Stimulated activated CD4-positive, alpha-beta T cell treated with anti-CD3 and anti-CD28 coated beads, Interleukin-4, amount 100 ng/mL, for 24 hours (primary cell): ENCODE results near the gene PRICKLE1.

ENCODE experiments used
- DNase-seq: peaks from one replicate; pipeline ENCODE4 v3.0.0-alpha.2; 2020

The PRICKLE1 gene

DNA sequence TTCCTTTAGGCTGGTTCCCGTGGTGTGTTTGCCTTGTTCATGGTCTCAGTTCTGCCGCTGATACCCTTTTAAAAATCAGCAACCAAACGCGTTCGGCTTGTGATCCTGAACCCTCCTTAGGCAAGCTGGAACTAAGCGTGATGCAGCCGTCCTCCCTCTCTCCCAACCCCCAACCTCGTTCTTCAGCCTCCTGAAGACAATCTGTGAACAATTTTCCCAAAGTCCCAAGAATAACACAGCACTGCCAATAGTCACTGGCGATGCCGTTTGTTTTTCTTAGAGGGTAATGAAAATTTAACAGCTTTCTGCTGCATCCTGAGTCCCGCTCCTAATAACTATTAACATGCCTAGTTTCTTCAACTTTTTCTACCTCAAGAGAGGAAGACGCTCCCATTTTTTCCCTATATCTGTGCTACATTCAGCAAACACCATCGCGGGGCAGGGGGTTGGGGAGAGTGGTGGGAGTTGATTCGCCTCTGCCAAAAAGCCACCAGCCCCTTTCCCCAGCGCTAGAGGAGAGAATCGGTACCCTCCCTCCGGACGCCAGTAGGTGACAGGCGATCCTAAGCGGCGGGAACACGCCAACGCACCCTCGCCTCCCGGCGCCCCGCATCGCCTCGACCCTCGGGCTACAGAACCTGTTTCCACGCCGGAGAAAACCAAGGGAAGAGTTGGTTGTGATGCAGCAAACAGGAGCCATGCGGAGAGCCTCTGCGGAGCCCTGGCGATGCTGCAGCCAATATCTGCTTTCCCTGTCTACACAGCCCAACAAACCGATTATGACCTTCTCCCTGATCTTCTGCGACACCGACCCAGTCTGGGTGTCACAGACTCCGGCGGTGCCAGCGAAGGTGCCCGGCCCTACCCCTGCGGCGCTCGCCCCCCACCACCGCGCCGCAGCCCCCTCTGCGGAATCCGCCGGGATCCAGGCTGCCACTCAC is 752 bp downstream of the PRICKLE1 start:
- DNase-seq = no peak

DNA sequence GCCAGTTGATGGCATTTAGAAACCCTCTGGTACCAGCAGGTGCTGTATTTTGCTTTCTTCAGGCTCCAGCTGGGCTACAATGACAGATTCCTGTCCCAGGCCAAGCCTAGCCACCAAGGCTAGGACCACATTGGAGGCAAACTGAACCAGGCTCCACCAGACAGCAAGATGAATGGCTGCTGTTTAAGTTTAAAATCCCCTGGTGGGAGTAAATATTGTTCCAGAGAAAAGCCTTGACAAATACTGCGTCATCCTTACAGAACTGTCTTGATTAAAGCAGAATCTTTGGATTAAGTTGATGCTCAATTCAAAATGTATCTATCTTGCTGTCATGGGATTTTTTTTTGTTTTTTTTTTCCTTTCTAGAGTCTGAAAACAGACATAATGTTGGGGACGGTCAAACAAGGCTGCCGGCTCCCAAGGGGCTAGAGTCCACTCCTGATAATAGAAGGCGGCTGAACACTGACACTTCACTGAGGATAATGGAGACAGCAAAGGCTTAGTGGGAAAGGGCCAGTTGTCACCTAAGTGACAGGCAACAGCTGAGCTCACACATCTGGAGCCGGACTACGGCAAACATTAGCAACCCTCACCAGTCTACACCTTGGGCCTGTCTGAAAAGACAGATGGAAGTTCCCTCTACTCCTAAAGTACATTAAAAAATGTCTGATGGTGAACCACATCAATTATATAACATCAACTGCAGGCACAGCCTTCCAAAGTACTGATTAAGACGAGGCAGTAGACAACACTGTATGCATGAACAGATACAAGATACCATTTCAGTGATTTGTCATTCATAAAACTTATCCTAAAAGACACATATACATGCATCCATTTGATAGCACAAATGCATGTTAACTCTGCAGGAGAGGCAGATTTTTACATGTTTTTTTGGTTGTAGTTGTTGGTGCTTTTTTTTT is 1.7 kb downstream of the PRICKLE1 start:
- no peak for DNase-seq

DNA sequence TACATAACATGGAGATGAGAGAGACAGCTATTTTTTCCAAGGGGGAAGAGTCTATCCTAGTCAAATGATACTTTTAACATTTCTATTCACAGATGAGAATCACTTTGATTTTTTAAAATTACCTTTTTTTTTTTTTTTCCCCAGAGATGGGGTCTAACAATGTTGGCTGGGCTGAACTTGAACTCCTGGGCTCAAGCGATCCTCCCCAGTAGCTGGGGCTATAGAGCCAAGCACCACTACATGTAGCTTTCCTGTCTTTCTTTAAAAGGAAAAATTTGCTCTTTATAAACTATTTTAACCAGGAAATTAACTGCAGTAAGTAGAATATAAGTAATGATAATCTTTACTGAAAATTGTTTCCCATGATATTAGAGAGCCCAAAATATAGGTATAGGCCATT is 3.3 kb downstream of the PRICKLE1 start:
- DNase-seq = no peak

DNA sequence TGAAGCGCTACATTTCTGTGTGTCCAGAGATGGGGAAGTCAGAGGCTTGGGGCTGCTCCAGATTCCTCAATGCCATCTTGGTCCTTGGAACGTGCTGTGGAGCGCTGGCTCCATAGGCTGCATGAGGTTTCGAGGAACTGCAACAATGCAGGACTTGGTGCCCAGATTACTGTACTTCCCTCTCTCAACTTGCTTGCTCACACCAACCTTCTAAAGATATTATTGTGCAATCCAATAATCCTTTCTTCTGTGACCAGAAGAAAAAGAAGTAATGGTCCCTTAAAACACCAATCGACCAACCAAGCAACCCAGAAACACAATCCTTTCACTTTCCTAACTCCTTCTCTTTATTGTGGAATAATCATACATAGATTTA is 3.7 kb downstream of the PRICKLE1 start:
- no peak for DNase-seq

DNA sequence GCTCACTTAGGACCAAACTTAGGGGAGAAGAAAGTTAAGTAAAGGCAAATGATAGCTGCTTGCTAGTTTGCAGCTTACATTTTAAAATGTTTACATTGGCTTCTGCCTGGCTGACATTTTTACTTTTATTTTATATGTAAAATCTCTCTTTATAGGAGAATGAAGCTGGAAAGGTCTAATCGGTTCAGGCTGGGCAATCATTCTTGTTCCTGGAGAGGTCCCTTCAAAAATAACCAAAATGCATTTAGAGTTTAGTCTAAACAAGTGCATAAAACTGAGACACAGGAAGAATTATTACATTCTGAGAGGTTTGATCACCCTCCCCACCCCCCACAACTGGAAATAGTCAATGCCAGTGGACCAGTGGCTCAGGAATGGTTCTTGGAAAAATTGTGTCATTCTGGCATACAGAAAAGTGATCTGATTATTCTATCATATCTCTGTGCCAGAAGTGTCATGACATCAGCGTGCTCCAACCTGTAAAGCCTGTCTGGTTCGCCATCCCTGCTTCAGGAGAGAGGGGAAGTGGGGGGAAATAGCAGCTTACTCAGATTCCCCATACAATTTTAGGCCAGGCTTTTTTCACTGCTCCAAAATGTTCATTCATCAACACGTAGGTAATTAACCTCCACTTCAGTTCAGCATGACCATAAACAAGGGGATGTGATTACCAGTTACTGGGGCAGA is 4.2 kb downstream of the PRICKLE1 start:
- no peak for DNase-seq

DNA sequence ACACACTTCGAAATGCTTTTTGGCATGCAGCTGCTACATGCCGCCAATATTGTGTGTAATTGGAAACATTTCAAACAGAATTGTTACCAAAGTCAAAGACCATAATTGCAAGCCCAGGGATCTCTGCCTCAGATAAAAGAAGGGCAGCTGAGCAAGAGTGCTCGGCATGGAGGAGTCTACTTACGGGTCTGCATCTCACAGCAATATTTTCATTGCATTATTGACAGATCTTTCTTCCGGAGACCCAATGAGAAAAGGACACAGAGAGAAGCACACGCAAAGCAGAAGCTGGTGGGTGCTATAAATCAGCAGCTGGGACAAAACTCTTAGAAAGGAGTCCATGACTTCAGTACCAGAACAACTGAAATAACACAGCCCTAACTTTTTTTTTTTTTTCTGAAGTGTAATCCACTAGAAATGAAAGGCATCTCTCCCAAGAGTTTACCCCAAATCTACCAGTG is 4.9 kb downstream of the PRICKLE1 start:
- no peak for DNase-seq

DNA sequence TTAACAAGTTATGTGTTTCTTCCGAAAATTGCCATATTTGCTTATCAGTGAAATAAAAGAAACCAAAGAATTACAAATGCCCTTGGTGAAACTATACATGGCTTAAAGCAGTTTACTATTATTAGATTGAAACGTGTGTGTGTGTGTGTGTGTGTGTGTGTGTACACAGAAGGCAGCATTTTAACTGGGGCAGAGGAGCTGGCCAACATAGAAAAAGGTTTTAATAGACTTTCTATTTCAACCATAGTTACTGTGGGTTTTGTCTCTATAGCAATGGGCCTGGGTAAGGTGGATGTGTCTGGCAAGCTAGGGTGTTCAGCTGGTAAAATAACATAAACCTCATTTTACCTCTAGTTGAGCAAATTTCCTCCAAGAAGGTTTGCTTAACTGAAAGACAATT is 6.5 kb downstream of the PRICKLE1 start:
- DNase-seq = no peak

DNA sequence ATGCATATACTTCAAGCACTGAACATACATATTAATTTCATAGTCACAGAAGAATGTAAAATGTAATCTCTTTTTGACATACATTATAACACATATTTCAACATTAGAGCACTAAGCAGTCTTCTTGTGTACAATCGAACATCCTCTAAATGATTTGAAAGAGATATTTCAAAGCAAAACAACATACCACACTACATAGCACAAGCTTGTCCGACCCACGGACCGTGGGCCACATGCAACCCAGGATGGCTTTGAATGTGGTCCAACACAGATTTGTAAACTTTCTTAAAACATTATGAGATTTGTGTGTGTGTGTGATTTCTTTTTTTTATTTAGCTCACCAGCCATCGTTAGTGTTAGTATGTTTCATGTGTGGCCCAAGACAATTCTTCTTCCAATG is 7.0 kb downstream of the PRICKLE1 start:
- DNase-seq = no peak

DNA sequence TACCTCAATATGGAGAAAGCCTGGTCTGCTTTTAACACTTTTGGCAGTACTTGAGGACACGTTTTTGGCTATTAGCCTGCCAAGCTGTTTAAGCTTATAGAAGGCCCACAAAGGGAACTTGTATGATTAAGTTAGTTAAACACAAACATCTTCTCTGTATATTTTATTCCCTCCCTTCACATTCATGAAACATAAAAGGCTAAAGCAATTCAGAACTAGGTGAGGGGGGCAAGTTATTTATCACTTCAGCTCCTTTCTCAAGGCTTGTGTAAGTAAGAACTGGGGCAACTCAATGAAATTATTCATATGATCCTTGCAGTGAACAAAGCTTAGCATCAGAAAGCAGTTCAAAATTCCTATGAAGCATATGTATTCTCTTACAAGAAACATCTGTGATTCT is 7.5 kb downstream of the PRICKLE1 start:
- no peak for DNase-seq

DNA sequence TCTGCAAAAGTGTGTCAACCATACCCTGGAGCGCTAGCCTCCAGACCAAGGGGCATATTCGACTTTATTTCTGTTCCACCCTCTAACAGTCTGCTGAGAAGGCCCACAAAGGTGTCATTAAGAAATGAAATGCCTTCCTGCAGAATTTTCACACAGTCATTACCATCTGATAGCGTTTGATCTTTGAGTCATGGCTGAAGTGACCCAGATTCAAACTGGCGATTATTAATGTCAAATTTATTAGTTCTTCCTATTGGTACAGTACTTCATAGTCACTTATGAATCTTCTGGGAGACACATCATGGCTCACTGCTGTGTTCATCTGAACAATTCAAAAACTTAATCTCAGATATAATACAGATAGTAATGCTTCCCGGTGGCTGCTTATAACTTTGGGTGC is 13.2 kb downstream of the PRICKLE1 start:
- DNase-seq = no peak

DNA sequence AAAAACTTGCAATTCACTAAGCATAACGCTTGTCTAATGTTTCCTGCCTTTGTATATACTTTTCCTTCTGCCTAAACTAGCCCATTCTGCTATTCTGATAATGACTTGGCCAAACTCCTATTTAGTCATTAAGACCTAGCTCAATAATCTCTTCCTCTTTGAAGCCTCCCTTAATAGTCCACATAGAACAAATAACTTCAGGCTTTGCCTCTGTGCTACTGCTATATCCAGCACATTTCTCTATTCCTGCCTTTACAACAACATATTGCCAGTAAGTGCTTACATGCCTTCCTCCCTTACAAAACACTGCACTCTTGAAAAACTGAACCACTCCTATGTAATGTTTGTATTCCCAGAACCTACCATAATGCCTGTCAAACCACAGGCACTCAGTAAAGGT is 13.8 kb downstream of the PRICKLE1 start:
- no peak for DNase-seq

DNA sequence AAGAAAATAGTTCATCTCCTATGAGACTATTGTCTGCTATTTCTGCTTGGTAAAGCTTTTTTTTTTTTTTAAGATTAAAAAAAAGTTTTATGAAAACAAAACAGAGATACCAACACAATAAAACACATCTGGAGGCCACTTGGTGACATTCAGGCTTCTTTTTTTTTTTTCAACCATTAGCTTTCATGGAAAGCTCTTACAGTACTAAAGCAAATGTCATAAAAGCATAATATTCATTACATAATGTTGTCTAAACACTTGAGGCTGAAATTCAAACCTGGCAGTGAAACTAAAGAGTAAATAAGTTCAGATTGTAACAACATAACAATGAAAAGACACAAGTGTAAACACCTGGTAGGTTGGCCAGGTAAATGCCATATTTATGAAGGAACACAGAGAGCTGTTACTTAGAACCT is 14.7 kb downstream of the PRICKLE1 start:
- DNase-seq = no peak

DNA sequence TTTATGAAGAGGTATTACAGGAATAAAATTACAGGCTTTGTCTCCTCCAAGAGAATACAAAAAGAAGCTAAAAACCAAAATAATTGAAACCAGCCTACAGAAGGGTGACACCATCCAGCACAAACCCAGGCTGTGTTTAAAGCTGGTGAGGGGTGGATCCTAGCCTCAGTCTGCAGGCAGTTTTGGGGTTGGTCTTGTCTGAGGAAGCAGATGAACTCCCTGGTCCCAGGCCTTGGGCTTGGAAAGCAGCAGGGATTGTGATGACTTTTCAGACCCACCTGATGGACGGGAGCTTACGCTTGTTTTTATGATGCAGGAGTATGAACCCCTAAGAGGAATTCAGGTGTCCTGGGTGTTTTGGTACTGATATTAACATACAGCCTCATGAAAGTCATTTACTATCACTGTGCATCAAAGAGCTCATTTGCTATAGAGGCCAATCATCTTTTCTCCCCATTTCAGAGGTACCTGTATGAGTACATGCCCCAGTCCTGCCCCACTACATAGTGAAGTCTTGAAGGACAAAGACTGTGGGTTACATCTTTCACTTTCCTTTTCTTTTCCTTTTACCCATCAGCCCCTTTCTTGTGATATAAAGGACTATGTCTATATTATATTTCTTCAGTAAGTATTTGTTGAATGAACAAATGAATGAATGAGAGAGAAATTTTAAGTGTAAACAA is 18.1 kb downstream of the PRICKLE1 start:
- no peak for DNase-seq

DNA sequence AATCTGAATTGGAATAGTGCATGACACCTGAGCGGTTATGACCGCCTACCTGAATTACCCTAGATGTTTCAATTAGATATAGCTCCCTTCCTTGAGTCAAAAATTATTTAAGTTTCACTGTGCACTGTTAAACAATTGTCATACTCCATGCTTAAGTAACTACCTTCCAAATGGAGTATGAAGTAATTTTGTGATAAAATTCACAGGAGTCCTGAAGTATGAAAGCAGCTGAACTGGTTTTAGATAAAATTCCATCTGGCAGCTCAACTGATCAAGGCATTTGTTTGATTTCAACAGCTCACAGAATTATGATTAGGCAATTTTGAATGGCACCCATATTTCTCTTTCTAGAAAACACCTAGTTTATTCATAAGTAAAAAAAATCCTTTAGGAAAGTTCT is 19.5 kb downstream of the PRICKLE1 start:
- DNase-seq = no peak

DNA sequence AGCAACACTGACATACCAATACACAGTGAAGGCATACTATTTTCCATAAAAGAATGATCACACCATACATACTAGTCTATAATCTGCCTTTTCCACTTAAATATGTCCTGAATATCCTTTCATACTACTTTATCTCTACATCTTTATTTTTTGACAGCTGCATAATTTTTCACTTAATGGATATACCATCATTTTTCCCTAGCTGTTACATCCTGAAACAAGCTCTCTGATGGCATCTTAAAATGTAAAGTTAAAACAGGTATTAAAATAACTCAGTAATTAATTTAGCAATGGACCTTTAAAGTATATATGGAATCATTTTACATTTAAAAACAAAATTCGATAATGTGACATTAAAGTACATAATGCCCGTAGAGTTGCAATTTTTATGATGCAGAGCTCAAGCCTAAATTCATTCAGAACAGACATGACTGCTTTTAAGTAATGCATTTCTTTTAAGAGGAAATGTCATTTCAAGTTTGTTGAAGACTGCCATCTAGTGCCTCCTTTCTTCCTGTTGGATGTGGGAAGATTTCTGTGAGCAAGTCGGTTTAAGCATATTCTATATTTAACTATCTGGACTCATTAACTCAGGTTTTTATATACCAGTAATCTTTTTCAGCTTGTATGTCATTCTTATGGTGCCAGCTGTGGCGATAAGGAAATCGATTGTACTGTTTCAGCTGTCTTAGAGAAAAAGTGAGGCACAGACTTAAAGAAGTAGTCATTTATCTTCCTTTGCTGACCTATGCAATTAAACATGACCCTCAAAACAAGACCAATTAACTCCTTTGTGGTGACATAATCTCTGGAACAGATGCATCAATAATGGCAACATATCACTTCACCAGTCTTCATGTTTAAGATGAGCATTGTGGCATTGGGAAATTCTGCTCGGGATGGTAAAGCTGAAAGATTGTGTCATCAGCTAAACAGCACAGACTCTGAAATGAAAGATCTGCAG is 20.3 kb downstream of the PRICKLE1 start:
- no peak for DNase-seq

DNA sequence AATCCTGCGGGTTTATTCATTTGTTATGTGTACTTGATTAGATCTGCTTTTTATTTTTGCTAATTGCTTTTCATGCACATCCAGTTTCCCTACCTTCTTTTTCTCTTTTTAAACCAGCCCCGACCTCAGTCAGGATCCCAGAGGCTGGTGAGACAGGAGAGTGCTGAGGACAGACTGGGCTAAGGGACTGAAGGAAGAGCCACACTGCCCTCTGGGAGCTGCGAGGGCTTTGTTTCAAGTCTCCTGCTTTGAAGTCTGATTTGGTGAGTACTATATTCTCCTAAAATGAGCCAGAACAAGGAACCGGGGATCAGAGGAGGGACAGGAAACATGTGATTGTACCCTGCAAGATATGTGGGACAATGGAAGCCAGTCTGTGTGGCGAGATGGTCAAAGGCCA is 23.9 kb downstream of the PRICKLE1 start:
- DNase-seq = no peak

DNA sequence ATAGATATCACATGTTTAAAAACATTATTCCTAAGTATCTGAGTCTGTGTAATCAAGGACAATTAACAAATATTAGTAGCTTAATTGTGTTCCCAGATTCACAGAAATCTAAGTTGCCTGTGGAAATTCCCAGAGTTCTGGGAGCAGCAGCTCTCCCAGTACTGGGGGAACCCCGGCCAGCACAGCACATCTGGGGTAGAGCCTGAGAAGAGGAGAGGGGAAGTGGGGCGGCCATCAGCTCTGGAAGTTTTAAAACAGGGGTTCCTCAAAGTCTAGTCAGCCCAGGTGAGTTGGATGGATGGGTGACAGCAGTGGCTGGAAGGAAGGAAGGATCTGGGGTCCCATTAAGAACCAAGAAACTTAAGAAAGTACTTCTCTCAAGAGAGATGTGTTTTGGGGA is 24.6 kb downstream of the PRICKLE1 start:
- DNase-seq = no peak

DNA sequence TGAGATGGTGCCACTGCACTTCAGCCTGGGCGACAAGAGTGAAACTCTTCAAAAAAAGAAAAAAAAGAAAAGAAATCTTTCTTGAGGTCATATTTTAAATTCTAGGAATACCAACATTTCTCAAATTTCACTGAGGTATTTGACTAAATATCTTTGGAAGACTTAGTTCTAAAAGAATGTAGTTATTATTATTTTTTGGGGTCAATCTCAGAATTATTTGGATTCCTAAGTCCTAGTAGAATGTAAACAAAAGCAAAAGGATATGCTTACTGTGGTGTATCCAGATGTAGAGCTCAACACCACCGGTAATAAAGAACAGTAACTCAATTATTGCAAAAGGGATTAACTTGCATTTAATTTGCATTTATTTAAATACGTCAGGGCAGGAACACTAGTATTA is 25.0 kb downstream of the PRICKLE1 start:
- DNase-seq = no peak

DNA sequence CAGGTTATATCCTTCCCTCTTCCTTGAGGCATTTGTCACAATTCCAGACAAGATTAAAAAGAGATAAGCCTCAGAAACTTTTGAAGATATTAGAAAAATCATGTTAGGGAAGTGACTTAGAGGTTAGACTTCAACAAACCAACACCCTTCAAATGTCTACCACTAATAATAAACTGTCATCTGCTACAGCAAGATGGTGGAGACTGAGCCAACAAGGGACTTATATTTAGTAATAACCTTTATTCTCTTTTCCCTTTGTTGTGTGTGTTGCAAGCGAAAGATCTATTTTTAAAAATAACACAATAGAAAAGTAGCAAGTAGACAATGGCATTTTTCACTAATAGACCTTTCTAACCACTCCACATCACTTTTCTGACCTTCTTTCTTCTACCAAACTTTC is 28.6 kb downstream of the PRICKLE1 start:
- no peak for DNase-seq

DNA sequence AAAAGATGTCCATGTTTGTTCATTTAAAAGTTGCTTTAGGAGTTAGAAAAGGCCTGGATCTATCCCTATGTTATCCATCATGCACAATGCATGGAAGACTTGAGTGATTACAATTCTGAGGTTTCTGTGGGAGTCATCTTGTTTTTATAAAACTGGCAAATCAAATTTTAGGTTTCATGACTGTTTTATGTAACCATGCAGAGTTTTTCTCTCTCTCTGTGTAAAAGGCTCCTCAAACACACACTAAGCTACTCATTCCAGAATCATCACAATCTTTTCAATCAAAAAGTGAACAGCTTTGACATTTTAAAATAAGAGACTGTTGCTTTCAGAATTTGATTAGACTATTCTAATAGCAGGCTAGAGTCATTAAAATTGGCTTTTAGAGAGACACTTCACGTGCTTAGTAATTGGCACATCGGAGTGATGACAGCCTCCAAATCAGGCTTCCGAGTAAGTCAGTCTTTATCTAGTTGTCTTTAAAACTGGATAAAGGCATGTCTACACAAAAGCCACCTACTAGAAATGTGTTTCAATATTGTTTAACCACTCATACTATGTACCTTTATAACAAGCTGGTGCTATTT is 31.9 kb downstream of the PRICKLE1 start:
- no peak for DNase-seq

DNA sequence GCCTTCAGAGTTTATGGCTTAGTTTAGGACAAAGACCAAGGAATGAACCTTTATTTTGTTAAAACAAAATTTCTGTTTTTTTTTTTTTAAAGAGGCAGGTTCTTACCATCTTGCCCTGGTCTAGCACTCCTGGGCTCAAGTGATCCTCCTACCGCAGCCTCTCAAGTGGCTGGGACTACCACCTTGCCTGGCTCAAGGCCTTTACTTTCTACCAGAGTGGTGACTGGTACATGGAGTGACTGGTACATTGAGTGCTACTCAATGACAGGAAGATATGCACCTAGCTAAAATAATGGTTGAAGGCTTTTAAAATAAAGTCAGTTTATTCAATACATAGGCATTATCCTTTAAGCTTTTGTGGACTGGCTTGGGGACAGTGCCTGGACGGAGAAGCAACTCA is 32.6 kb downstream of the PRICKLE1 start:
- no peak for DNase-seq
